Left ventricle myocardium inferior (tissue), 1 donor: ENCODE data around the gene KMT5C. TPM values are rescaled to one million over a fixed set of nuclear protein-coding genes. Genes with fewer than 3 reads are reported as not detected.
A peak's percentile ranks its signal among the peaks of the same experiment; 100 is the strongest.

Experiments used
- DNase-seq: peaks from one replicate; pipeline ENCODE4 v3.0.0-alpha.2; 2020
- H3K27ac ChIP-seq: fragments of 200-600 bp; replicated peaks from 2 replicates; pipeline ENCODE4 v1.8.0; 2021
- H3K27me3 ChIP-seq: fragments of 200-600 bp; 2 replicates; pipeline ENCODE4 v1.8.0; 2021; ENCODE audit warnings: low read depth
- H3K36me3 ChIP-seq: fragments of 200-600 bp; 2 replicates; pipeline ENCODE4 v1.8.0; 2021
- H3K4me1 ChIP-seq: fragments of 200-600 bp; 2 replicates; pipeline ENCODE4 v1.8.0; 2021
- H3K4me3 ChIP-seq: fragments of 200-600 bp; 2 replicates; pipeline ENCODE4 v1.8.0; 2021; ENCODE audit warnings: mild to moderate bottlenecking, moderate library complexity
- H3K9me3 ChIP-seq: fragments of 200-600 bp; replicated peaks from 2 replicates; pipeline ENCODE4 v1.8.0; 2021
- CTCF ChIP-seq: fragments of 200-600 bp; IDR thresholded peaks from 2 replicates; pipeline ENCODE4 v1.8.0; 2021; ENCODE audit warnings: antibody characterized with exemption, mild to moderate bottlenecking, borderline replicate concordance
- intact Hi-C: fragments of 100-400 bp; cut with micrococcal nuclease; formaldehyde crosslinking; loops from one replicate; pipeline ENCODE4 v1.11.0; 2022
- total RNA-seq: library from RNA; stranded (reverse); fragmentation: NEBNext Ultra II Directional; extraction: Animal tissue kit (Norgen Biotek cat#: 25700); gene quantifications from one replicate; pipeline ENCODE4 v1.2.1, GENCODE V29; 2021
- donor health status: DM: no; HTN: yes; CAD: no; lungs with severe emphysema.

Gene KMT5C
- total RNA-seq, 1 donor from 2014 or later = 5.1 TPM

- H3K4me3 ChIP-seq = no peak overlapping the region
- H3K9me3 ChIP-seq = no peaks in the 10 kb centered on the region
- DNase-seq = no peak
- H3K27me3 ChIP-seq = peaks cover 23% of the 10 kb centered on the region
- TF ChIP-seq CTCF = no peak
- H3K36me3 ChIP-seq = no peaks in the 10 kb centered on the region
- intact Hi-C loops = no loop called here
- H3K4me1 ChIP-seq = no peaks in the 10 kb centered on the region
- no peak overlapping the region for H3K27ac ChIP-seq
These were observed 23.0 kb upstream of the KMT5C start for GRCh38 chr19:55316646-55317045.

GRCh38 chr19:55319785-55320184 lies 19.9 kb upstream of the KMT5C start:
- Histone ChIP-seq H3K4me1 (no peaks in the 10 kb centered on the region), H3K36me3 (no peaks in the 10 kb centered on the region), H3K4me3 (peak overlapping the region; percentile 14), H3K9me3 (no peaks in the 10 kb centered on the region), H3K27me3 (peaks cover 42% of the 10 kb centered on the region), H3K27ac (no peak overlapping the region)
- intact Hi-C loops = no loop called here
- peak; percentile 38 for DNase-seq
- no peak for TF ChIP-seq CTCF

DNA sequence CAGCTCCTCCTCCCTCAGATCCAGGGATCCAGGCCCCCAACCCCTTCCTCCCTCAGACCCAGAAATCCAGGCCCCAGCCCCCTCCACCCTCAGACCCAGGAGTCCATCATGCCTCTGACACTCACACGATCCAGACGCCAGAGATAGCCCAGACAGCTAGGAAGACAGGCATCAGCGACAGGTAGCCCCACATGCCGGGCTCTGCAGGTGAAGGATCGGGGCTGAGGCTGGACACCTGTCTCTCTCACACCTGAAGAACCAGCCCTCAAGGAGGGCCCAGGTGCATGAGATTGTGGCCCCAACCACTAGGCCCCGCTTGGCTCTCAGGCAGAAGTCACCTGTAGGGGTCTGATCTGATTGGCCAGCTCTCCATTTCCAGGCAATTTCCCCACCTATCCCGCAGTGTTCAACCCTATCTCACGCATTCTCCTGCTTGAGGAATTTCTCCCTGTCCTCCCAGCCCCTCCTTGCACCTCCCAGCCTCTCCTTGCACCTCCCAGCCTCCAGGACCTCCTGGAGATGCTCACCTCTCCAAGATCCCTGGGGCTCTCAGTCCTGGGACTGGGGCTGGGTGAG lies 18.7 kb upstream of the KMT5C start:
- H3K4me1 ChIP-seq = no peaks in the 10 kb centered on the region
- intact Hi-C loops = no loop called here
- H3K27me3 ChIP-seq = peaks cover 42% of the 10 kb centered on the region
- H3K4me3 ChIP-seq = no peak overlapping the region
- no peaks in the 10 kb centered on the region for H3K9me3 ChIP-seq
- H3K36me3 ChIP-seq = no peaks in the 10 kb centered on the region
- H3K27ac ChIP-seq = no peak overlapping the region
- no peak for TF ChIP-seq CTCF
- DNase-seq = no peak

DNA sequence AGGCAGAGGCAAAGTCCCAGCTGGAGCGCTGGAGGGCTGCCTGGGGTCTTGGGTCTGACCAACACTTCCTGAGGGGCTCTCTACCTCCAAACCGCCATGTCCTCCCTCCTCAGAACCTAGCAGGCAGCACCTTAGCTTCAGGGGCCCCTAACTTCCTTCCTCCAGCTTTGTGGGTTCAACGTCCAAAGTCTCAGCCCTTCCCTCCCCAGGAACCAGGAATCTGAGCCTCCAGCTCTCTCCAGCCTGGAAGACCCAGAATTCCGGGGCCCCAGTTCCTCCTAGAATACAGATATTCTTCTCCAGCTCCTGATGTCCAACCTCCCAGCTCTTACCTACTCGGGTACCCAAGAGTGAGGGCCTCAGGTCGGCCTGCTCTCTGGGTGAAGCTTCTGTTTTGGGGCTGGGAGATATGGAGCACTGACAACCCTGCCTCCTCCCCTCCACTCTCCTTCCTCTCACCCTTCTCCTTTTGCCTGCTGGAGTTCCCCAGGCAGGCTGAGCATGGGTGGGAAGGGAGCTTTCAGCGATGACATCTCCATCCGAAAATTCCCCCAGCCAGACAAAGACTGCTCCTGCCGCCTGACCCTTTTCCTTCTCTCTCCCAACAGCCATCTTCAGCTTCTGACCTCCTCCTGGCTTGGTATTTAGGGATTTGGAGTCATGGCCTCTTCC lies 18.1 kb upstream of the KMT5C start:
- no peaks in the 10 kb centered on the region for H3K9me3 ChIP-seq
- DNase-seq = no peak
- TF ChIP-seq CTCF = no peak
- H3K36me3 ChIP-seq = no peaks in the 10 kb centered on the region
- H3K27ac ChIP-seq = no peak overlapping the region
- peaks cover 42% of the 10 kb centered on the region for H3K27me3 ChIP-seq
- no peaks in the 10 kb centered on the region for H3K4me1 ChIP-seq
- intact Hi-C loops = no loop called here
- H3K4me3 ChIP-seq = no peak overlapping the region

DNA sequence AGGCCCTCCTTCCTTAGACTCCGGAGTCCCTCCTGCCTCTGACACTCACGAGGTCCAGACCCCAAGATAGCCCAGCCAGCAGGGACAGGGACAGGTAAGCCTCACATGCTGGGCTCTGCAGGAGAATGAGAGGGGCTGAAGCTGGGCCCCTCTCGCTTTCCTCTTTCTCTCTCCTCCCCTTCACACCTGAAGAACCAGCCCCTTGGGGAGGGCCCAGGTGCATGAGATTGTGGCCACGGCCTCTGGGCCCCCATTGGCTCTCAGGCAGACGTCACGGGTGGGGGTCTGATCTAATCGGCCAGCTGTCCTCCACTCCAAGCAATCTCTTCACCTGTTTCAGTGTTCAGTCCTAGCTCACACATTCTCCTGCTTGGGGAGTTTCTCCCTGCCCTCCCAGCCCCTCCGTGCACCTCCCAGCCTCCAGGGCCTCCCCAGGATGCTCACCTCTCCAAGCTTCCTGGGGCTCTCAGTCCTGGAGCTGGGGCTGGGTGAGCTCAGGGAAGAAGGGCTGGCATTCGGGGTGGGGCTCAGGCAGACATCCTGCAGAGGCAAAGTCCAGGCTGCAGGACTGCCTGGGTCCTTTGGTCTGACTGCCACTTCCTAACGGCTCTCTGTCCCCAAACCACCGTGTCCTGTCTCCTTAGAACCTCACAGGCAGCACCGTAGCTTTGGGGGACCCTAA lies 17.3 kb upstream of the KMT5C start:
- TF ChIP-seq CTCF = no peak
- Histone ChIP-seq H3K4me1 (no peaks in the 10 kb centered on the region), H3K9me3 (no peaks in the 10 kb centered on the region), H3K27ac (no peak overlapping the region), H3K36me3 (no peaks in the 10 kb centered on the region), H3K27me3 (peaks cover 42% of the 10 kb centered on the region), H3K4me3 (no peak overlapping the region)
- intact Hi-C loops = no loop called here
- no peak for DNase-seq
